22Rv1 (cell line): ENCODE results near the gene FSHR.

Experiments used
- CTCF ChIP-seq: fragments of 450-650 bp; IDR thresholded peaks from 2 replicates; pipeline ENCODE4 v1.5.1; 2017; ENCODE audit warnings: mild to moderate bottlenecking
- ZFX ChIP-seq: fragments of 450-650 bp; IDR thresholded peaks from 2 replicates; pipeline ENCODE4 v1.6.1; 2017; ENCODE audit warnings: antibody characterized with exemption, borderline replicate concordance

- TF ChIP-seq CTCF (no peak), ZFX (no peak)
These were observed 155.9 kb downstream of the FSHR start for GRCh38 chr2:48998449-48998848.
